HepG2 (cell line): ENCODE measurements around the gene ZFAND3. TPM values are rescaled to one million over a fixed set of nuclear protein-coding genes. Genes with fewer than 3 reads are reported as not detected.
A peak's percentile ranks its signal among the peaks of the same experiment; 100 is the strongest.

Source experiments
- ATAC-seq: fragments of 200-7000 bp; cut with Tn5 transposase; 3 replicates; pipeline ENCODE4 v1.9.1; 2020; ENCODE audit warnings: mild to moderate bottlenecking, moderate library complexity
- BruUV-seq: library from RNA; stranded (reverse); fragments of 400-500 nt; replicated peaks from 2 replicates; lab custom pipeline; 2021; lab: Mats Ljungman, UMichigan
- CTCF ChIA-PET: fragments of 300-600 bp; formaldehyde crosslinking; extraction: SDS; loops from one replicate; lab custom pipeline; 2021; ENCODE audit warnings: low total read pairs, inconsistent platforms, low intra/inter-chr PET ratio; lab: Yijun Ruan, JAX
- POLR2A ChIA-PET: fragments of 350-600 bp; sonication (Branson Sonifier 250); formaldehyde crosslinking; loops from one replicate; lab custom pipeline; 2020; ENCODE audit warnings: antibody characterized with exemption, inconsistent platforms; lab: Yijun Ruan, JAX
- DNase-seq: peaks from one replicate; pipeline ENCODE4 v3.0.0-alpha.2; 2015; ENCODE audit warnings: low spot score
- FAIRE-seq: peaks from 3 replicates; lab custom pipeline; 2011; peaks lifted over from hg19 to GRCh38; lab: Jason Lieb, UNC
- H2AFZ ChIP-seq: one replicate; pipeline ENCODE4 v1.6.1; 2011; ENCODE audit warnings: low read length, inconsistent platforms
- H3K27ac ChIP-seq: fragments of 300-600 bp; 3 replicates; pipeline ENCODE4 v1.8.0; 2011; ENCODE audit warnings: mixed run types, mild to moderate bottlenecking, mixed read lengths, low read length, inconsistent platforms; ENCODE audit not compliant: insufficient read depth; ENCODE audit errors: extremely low read length
- H3K27me3 ChIP-seq, 2 experiments: fragments of 200-600 bp in 1 of 2; 2 replicates in 1 of 2; 3 replicates in 1 of 2; pipeline versions ENCODE4 v1.6.0 to v1.8.0; 2011; ENCODE audit warnings: low read length in 2 of 2, mild to moderate bottlenecking in 2 of 2, moderate library complexity in 2 of 2, inconsistent platforms in 1 of 2; ENCODE audit not compliant: insufficient read depth in 2 of 2, control insufficient read depth in 1 of 2
- H3K36me3 ChIP-seq, 2 experiments: fragments of 200-600 bp in 1 of 2; replicated peaks in 1 of 2; 2 replicates in 1 of 2; 3 replicates in 1 of 2; pipeline versions ENCODE4 v1.5.1 to v1.8.0; 2011; ENCODE audit warnings: low read length in 2 of 2, inconsistent platforms in 1 of 2; ENCODE audit not compliant: insufficient read depth in 2 of 2, control insufficient read depth in 1 of 2
- H3K4me1 ChIP-seq: 2 replicates; pipeline ENCODE4 v1.5.1; 2012; ENCODE audit warnings: low read length, inconsistent platforms; ENCODE audit not compliant: insufficient read depth
- H3K4me2 ChIP-seq: 2 replicates; pipeline ENCODE4 v1.6.0; 2011; ENCODE audit warnings: low read depth, low read length, inconsistent platforms
- H3K4me3 ChIP-seq, 3 experiments: fragments of 200-600 bp in 1 of 3; sonication (generic), shearing (Covaris generic) in 1 of 3; replicated peaks in 1 of 3; 2 replicates each; pipeline ENCODE4 v1.5.1; 2011 to 2016; ENCODE audit warnings: low read length in 3 of 3, inconsistent platforms in 2 of 3, low read depth in 2 of 3, mild to moderate bottlenecking in 2 of 3, control low read depth in 1 of 3, mixed read lengths in 1 of 3; ENCODE audit not compliant: insufficient read depth in 1 of 3
- H3K79me2 ChIP-seq: one replicate; pipeline ENCODE4 v1.6.1; 2011; ENCODE audit warnings: low read length, inconsistent platforms; ENCODE audit not compliant: insufficient read depth
- H3K9ac ChIP-seq: 2 replicates; pipeline ENCODE4 v1.6.0; 2011; ENCODE audit warnings: mild to moderate bottlenecking, low read depth, low read length, inconsistent platforms; ENCODE audit not compliant: insufficient read depth
- H3K9me3 ChIP-seq: 2 replicates; pipeline ENCODE4 v1.5.1; 2012; ENCODE audit warnings: mild to moderate bottlenecking, low read length
- H4K20me1 ChIP-seq: 2 replicates; pipeline ENCODE4 v1.6.0; 2011; ENCODE audit warnings: inconsistent platforms, mild to moderate bottlenecking, low read length, moderate library complexity; ENCODE audit not compliant: insufficient read depth
- MAFK ChIP-seq, 2 experiments: IDR thresholded peaks in 1 of 2; conservative IDR thresholded peaks in 1 of 2; 2 replicates each; pipeline ENCODE4 v1.6.1; 2011; ENCODE audit warnings: improper control_type of control experiment in 2 of 2, low read length in 2 of 2
- SP140L ChIP-seq: sonication (generic); formaldehyde crosslinking; IDR thresholded peaks from 2 replicates; pipeline ENCODE4 v1.4.0; 2020; ENCODE audit warnings: missing genetic modification reagents, borderline replicate concordance
- TBX3 ChIP-seq: fragments of 450-650 bp; IDR thresholded peaks from 2 replicates; pipeline ENCODE4 v1.6.1; 2017; ENCODE audit warnings: antibody characterized with exemption, mild to moderate bottlenecking, inconsistent platforms, borderline replicate concordance
- ZBTB21 ChIP-seq: sonication (generic); formaldehyde crosslinking; IDR thresholded peaks from 2 replicates; pipeline ENCODE4 v1.4.0; 2020; ENCODE audit warnings: missing genetic modification reagents
- ZNF224 ChIP-seq: sonication (generic); formaldehyde crosslinking; IDR thresholded peaks from 2 replicates; pipeline ENCODE4 v1.5.0; 2020; ENCODE audit warnings: mild to moderate bottlenecking, missing genetic modification reagents
- ZNF781 ChIP-seq: sonication (generic); formaldehyde crosslinking; IDR thresholded peaks from 2 replicates; pipeline ENCODE4 v1.5.1; 2020; ENCODE audit warnings: borderline replicate concordance, mild to moderate bottlenecking, missing genetic modification reagents; ENCODE audit errors: not compliant biosample characterization
- WGBS: methylation state at CpG from one replicate; pipeline ENCODE4 v1.1.6; 2017; ENCODE audit warnings: low lambda C conversion rate; 5-methylcytosine and 5-hydroxymethylcytosine counted together
- in situ Hi-C: cut with HindIII; loops from 2 replicates; pipeline ENCODE4 v1.10.0; 2017; ENCODE audit warnings: low pct_unique_long_range_greater_than_20kb; ENCODE audit not compliant: extremely low pct_ligation_motif_present
- intact Hi-C: fragments of 100-400 bp; cut with micrococcal nuclease; formaldehyde crosslinking; loops from one replicate; pipeline ENCODE4 v1.10.0; 2022; ENCODE audit not compliant: unreplicated experiment
- polyA plus RNA-seq, 8 experiments: library from polyadenylated mRNA; depleted of rRNA in 3 of 8; stranded (reverse) in 7 of 8; unstranded in 1 of 8; fragments of >200 nt; fragmentation: Illumina TruSeq in 4 of 8; extraction: Trizol in 4 of 8; gene quantifications; 2 replicates each; pipeline versions ENCODE4 v1.2.1 to v1.2.3, GENCODE V29; 2011 to 2016; ENCODE audit warnings: low read depth in 4 of 8, missing spikeins in 1 of 8, mixed read lengths in 1 of 8; ENCODE audit not compliant: insufficient read depth in 1 of 8
- total RNA-seq, 5 experiments: library from RNA; depleted of rRNA; stranded (reverse); fragments of >200 nt; fragmentation: Illumina TruSeq; extraction: Trizol; gene quantifications; 2 replicates each; pipeline ENCODE4 v1.2.3, GENCODE V29; 2016; ENCODE audit warnings: low read depth in 1 of 5
- TF ChIP-seq, protein P1 (sequence below): sonication (generic); formaldehyde crosslinking; IDR thresholded peaks from 2 replicates; pipeline ENCODE4 v1.4.0; 2020; ENCODE audit warnings: missing genetic modification reagents

The ZFAND3 gene
- total and polyA plus RNA-seq, 2 of the 13 experiments (the other 11 are each of a cell fraction or from before 2014, with no cell fraction given): 16.4 to 17.1 TPM

DNA sequence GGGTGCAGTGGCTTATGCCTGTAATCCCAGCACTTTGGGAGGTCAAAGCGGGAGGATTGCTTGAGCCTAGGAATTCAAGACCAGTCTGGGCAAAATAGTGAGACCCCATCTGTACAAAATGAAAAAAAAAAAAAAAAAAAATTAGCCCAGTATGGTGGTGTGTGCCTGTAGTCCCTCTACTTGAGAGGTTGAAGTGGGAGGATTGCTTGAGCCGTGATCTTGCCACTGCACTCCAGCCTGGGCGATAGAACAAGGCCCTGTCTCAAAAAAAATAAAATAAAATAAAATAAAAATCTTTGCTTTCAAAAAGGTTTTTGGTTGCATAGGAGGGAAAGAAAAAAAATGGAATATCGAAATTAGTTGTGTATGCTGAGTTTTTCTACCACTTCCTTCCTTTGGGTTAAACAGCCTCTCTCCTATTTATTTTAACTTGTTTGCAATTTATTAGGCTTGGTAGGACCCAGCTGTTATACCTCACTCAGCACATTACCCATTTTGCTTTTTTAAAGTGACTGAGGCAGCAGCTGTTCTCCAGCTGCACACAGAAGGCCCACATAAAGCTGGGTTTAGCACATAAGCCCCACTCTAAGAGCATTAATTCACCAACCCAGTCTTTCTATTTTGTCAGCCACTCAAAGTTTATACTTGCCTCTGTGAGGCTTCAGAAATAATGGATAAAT, 152.3 kb downstream of the ZFAND3 start:
- TSS peak; percentile 5 for BruUV-seq
- Histone ChIP-seq H3K27ac (no peak overlapping the region), H3K79me2 (peaks cover 11% of the 10 kb centered on the region), H4K20me1 (no peaks in the 10 kb centered on the region), H3K36me3 (no peaks in the 10 kb centered on the region), H3K9me3 (peaks cover 8% of the 10 kb centered on the region), H3K4me1 (no peaks in the 10 kb centered on the region), H2AFZ (no peak overlapping the region), H3K27me3 (no peaks in the 10 kb centered on the region), H3K4me3 (no peak overlapping the region), H3K4me2 (no peak overlapping the region), H3K9ac (no peak overlapping the region)
- ChIA-PET POLR2A (no interaction called here), CTCF (no interaction called here)
- ATAC-seq: no peak
- 98% methylated on average over 4 of the region's 4 CpGs for WGBS
- TF ChIP-seq ZNF224 (CRISPR knock-in tag): no peak
- no peak for TF ChIP-seq ZBTB21 (CRISPR knock-in tag)
- TF ChIP-seq, protein P1, sequence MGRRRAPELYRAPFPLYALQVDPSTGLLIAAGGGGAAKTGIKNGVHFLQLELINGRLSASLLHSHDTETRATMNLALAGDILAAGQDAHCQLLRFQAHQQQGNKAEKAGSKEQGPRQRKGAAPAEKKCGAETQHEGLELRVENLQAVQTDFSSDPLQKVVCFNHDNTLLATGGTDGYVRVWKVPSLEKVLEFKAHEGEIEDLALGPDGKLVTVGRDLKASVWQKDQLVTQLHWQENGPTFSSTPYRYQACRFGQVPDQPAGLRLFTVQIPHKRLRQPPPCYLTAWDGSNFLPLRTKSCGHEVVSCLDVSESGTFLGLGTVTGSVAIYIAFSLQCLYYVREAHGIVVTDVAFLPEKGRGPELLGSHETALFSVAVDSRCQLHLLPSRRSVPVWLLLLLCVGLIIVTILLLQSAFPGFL (CRISPR knock-in tag): no peak
- no peak for TF ChIP-seq SP140L (CRISPR knock-in tag)
- TF ChIP-seq TBX3: no peak
- TF ChIP-seq ZNF781 (CRISPR knock-in tag): no peak
- TF ChIP-seq MAFK (conservative IDR thresholded peaks at IDR 0.05 in 1 of 2, IDR thresholded peaks at IDR 0.05 in 1 of 2; ENCODE audit: low read length in 2 of 2): 0 out of 4 replicates have a peak, but pooled peaks of 1 of the 2 experiments have one; percentile 5
- FAIRE-seq: no peak
- DNase-seq: no peak
- in situ Hi-C loops (no loop called here), intact Hi-C loops (no loop called here)
